ENCODE data around the gene STOML2. TPM values are rescaled to one million over a fixed set of nuclear protein-coding genes. Genes with fewer than 3 reads are reported as not detected.

Gene STOML2
- total RNA-seq, 1 experiment from 2014 or later, result 379 TPM

Other genes starting within 250 kb of the STOML2 start
- not detected in 2 replicates for gene PHF24, start 144.8 kb downstream of the STOML2 start, total RNA-seq (2014; rRNA removed; shearing (Covaris generic))
- 21.1 and 24.2 TPM in 2 replicates for gene DNAJB5, start 113.4 kb downstream of the STOML2 start, total RNA-seq (2014; rRNA removed; shearing (Covaris generic))
- gene VCP, start 30.5 kb downstream of the STOML2 start, total RNA-seq (2014; rRNA removed; shearing (Covaris generic)), result 295 and 352 TPM in 2 replicates
- gene FANCG, start 23.2 kb downstream of the STOML2 start, total RNA-seq (2014; rRNA removed; shearing (Covaris generic)), result 50.2 and 53.4 TPM in 2 replicates
- 19.0 and 21.6 TPM in 2 replicates for gene PIGO, start 6.5 kb downstream of the STOML2 start, total RNA-seq (2014; rRNA removed; shearing (Covaris generic))
- 4.1 and 7.4 TPM in 2 replicates for gene ATOSB, start 12.7 kb upstream of the STOML2 start, total RNA-seq (2014; rRNA removed; shearing (Covaris generic))
- 8.7 and 10.3 TPM in 2 replicates for gene UNC13B, start 58.9 kb upstream of the STOML2 start, total RNA-seq (2014; rRNA removed; shearing (Covaris generic))